CD14-positive monocyte (primary cell): ENCODE measurements around the gene WDR20. TPM values are rescaled to one million over a fixed set of nuclear protein-coding genes. Genes with fewer than 3 reads are reported as not detected.

Source experiments
- DNase-seq, 3 donors: peaks; one replicate each; pipeline ENCODE4 v3.0.0-alpha.2; 2011 to 2022
- H2AFZ ChIP-seq: 2 replicates; pipeline ENCODE4 v1.6.0; 2012; ENCODE audit warnings: mild to moderate bottlenecking, low read depth, low read length, inconsistent platforms; ENCODE audit not compliant: insufficient read depth, poor library complexity, severe bottlenecking
- H3K27ac ChIP-seq, 2 donors: 1 replicate in 1 of 2; 2 replicates in 1 of 2; pipeline ENCODE4 v1.5.1; 2012 to 2013; ENCODE audit warnings: low read length in 2 of 2, control low read depth in 1 of 2, inconsistent platforms in 1 of 2, low read depth in 1 of 2, mild to moderate bottlenecking in 1 of 2
- H3K27me3 ChIP-seq, 2 donors: one replicate each; pipeline versions ENCODE4 v1.6.0 to v1.6.1; 2011 to 2013; ENCODE audit warnings: low read length in 2 of 2; ENCODE audit not compliant: control insufficient read depth in 2 of 2, insufficient read depth in 2 of 2
- H3K36me3 ChIP-seq, 2 donors: replicated peaks in 1 of 2; 1 replicate in 1 of 2; 2 replicates in 1 of 2; pipeline versions ENCODE4 v1.5.1 to v1.6.1; 2012 to 2013; ENCODE audit warnings: low read length in 2 of 2, control low read depth in 1 of 2, inconsistent platforms in 1 of 2, mild to moderate bottlenecking in 1 of 2; ENCODE audit not compliant: insufficient read depth in 2 of 2, control insufficient read depth in 1 of 2
- H3K4me1 ChIP-seq, 2 donors: 1 replicate in 1 of 2; 2 replicates in 1 of 2; pipeline versions ENCODE4 v1.5.1 to v1.6.1; 2012 to 2013; ENCODE audit warnings: low read length in 2 of 2, control low read depth in 1 of 2, inconsistent platforms in 1 of 2, mild to moderate bottlenecking in 1 of 2, moderate library complexity in 1 of 2; ENCODE audit not compliant: insufficient read depth in 2 of 2, control insufficient read depth in 1 of 2
- H3K4me2 ChIP-seq: replicated peaks from 2 replicates; pipeline ENCODE3; 2012; ENCODE audit warnings: low read length, moderate library complexity, mild to moderate bottlenecking; ENCODE audit not compliant: poor library complexity, severe bottlenecking; ENCODE audit errors: extremely low read depth
- H3K4me3 ChIP-seq, 3 experiments: fragments of 200-600 bp in 1 of 3; sonication (generic) in 1 of 3; replicated peaks in 1 of 3; 1 replicate in 2 of 3; 2 replicates in 1 of 3; pipeline ENCODE4 v1.5.1; 2011 to 2013; ENCODE audit warnings: low read length in 3 of 3, mild to moderate bottlenecking in 3 of 3, control low read depth in 2 of 3, low read depth in 2 of 3, inconsistent platforms in 1 of 3, moderate library complexity in 1 of 3
- H3K79me2 ChIP-seq: 2 replicates; pipeline ENCODE4 v1.6.0; 2012; ENCODE audit warnings: mild to moderate bottlenecking, control low read depth, inconsistent platforms, low read length, moderate library complexity; ENCODE audit not compliant: insufficient read depth
- H3K9ac ChIP-seq: 2 replicates; pipeline ENCODE4 v1.6.0; 2017; ENCODE audit warnings: low read length, mild to moderate bottlenecking; ENCODE audit not compliant: insufficient read depth, poor library complexity, severe bottlenecking
- H3K9me3 ChIP-seq, 2 donors: replicated peaks in 1 of 2; 1 replicate in 1 of 2; 2 replicates in 1 of 2; pipeline versions ENCODE4 v1.5.1 to v1.6.1; 2012 to 2013; ENCODE audit warnings: low read length in 2 of 2, control low read depth in 1 of 2; ENCODE audit not compliant: control insufficient read depth in 1 of 2, insufficient read depth in 1 of 2
- H4K20me1 ChIP-seq: 2 replicates; pipeline ENCODE4 v1.6.0; 2012; ENCODE audit warnings: mild to moderate bottlenecking, low read length, control low read depth, moderate library complexity; ENCODE audit not compliant: insufficient read depth
- H3K27ac Mint-ChIP-seq, 7 donors: one replicate each; pipeline ENCODE4 v1.8.0; 2020; ENCODE audit warnings: mild to moderate bottlenecking in 7 of 7, mixed read lengths in 7 of 7, moderate library complexity in 6 of 7, inconsistent platforms in 2 of 7
- H3K27me3 Mint-ChIP-seq, 3 donors: one replicate each; pipeline ENCODE4 v1.8.0; 2021 to 2022; ENCODE audit warnings: low read depth in 3 of 3, mild to moderate bottlenecking in 3 of 3, mixed read lengths in 3 of 3, moderate library complexity in 3 of 3, inconsistent platforms in 1 of 3
- H3K36me3 Mint-ChIP-seq, 2 donors: one replicate each; pipeline ENCODE4 v1.8.0; 2020; ENCODE audit warnings: mixed read lengths in 2 of 2, inconsistent platforms in 1 of 2, mild to moderate bottlenecking in 1 of 2
- H3K4me1 Mint-ChIP-seq: one replicate; pipeline ENCODE4 v1.8.0; 2020; ENCODE audit warnings: mild to moderate bottlenecking, mixed read lengths
- H3K4me3 Mint-ChIP-seq, 2 donors: one replicate each; pipeline ENCODE4 v1.8.0; 2020; ENCODE audit warnings: mild to moderate bottlenecking in 2 of 2, mixed read lengths in 2 of 2, moderate library complexity in 1 of 2
- H3K9me3 Mint-ChIP-seq, 7 donors: one replicate each; pipeline ENCODE4 v1.8.0; 2020 to 2022; ENCODE audit warnings: mixed read lengths in 7 of 7, mild to moderate bottlenecking in 6 of 7, moderate library complexity in 6 of 7, inconsistent platforms in 2 of 7
- CTCF ChIP-seq: fragments of 200-600 bp; IDR thresholded peaks from one replicate; pipeline ENCODE4 v1.8.0; 2022; ENCODE audit warnings: antibody characterized with exemption, mild to moderate bottlenecking
- WGBS: methylation state at CpG from one replicate; pipeline ENCODE4 v1.1.5; 2013; ENCODE audit warnings: missing lambda C conversion rate; ENCODE audit not compliant: insufficient coverage; 5-methylcytosine and 5-hydroxymethylcytosine counted together
- intact Hi-C, 2 donors: fragments of 100-400 bp; cut with micrococcal nuclease; formaldehyde crosslinking; loops; one replicate each; pipeline versions ENCODE4 v1.15.0 to v1.15.1; 2023
- polyA plus RNA-seq, 3 donors: library from polyadenylated mRNA; depleted of rRNA in 1 of 3; unstranded in 2 of 3; stranded (reverse) in 1 of 3; fragments of 300-500 nt in 2 of 3; fragments of >200 nt in 1 of 3; fragmentation: Illumina TruSeq in 2 of 3; gene quantifications; 1 replicate in 2 of 3; 2 replicates in 1 of 3; pipeline ENCODE4 v1.2.3, GENCODE V29; 2012 to 2021

WDR20 gene
- polyA plus RNA-seq, 3 donors, result 7.4 to 13.3 (median 9.0) TPM

GRCh38 chr14:102181187-102181586 is 41.5 kb downstream of the WDR20 start:
- H3K4me3 ChIP-seq, result no peak overlapping the region
- Mint-ChIP-seq H3K9me3 (no peaks in the 10 kb centered on the region), H3K4me1 (peaks cover 3% of the 10 kb centered on the region), H3K36me3 (peaks cover 15 to 21% of the 10 kb centered on the region in 2 donors), H3K4me3 (no peak overlapping the region), H3K27ac (peak overlapping the region in 1 of 7 donors; percentile 43), H3K27me3 (no peaks in the 10 kb centered on the region)
- DNase-seq, result no peak
- H4K20me1 ChIP-seq, result peaks cover 99% of the 10 kb centered on the region
- no peak overlapping the region for H3K4me2 ChIP-seq
- H3K9me3 ChIP-seq, result no peaks in the 10 kb centered on the region
- H3K36me3 ChIP-seq, result peaks cover 7 to 16% of the 10 kb centered on the region in 2 donors
- no peaks in the 10 kb centered on the region for H3K4me1 ChIP-seq
- intact Hi-C loops, result no loop called here
- H3K79me2 ChIP-seq, result peaks cover 84% of the 10 kb centered on the region
- no peaks in the 10 kb centered on the region for H3K27me3 ChIP-seq
- TF ChIP-seq CTCF, result no peak
- 67% methylated on average over 1 of the region's 1 CpG for WGBS
- H3K27ac ChIP-seq, result no peak overlapping the region
- H3K9ac ChIP-seq, result no peak overlapping the region
- no peak overlapping the region for H2AFZ ChIP-seq

- intact Hi-C loops, result no loop called here
Observed at GRCh38 chr14:102182190-102182589, 42.5 kb downstream of the WDR20 start.

More at GRCh38 chr14:102182190-102182589, 42.5 kb downstream of the WDR20 start:
- H3K4me3 Mint-ChIP-seq, result no peak overlapping the region
- Histone ChIP-seq H2AFZ (no peak overlapping the region), H3K36me3 (peaks cover 7 to 16% of the 10 kb centered on the region in 2 donors), H3K79me2 (peaks cover 86% of the 10 kb centered on the region), H3K9ac (no peak overlapping the region), H3K4me2 (no peak overlapping the region), H3K4me1 (no peaks in the 10 kb centered on the region), H3K27ac (no peak overlapping the region), H3K27me3 (no peaks in the 10 kb centered on the region), H4K20me1 (peaks cover 99% of the 10 kb centered on the region), H3K9me3 (no peaks in the 10 kb centered on the region), H3K4me3 (no peak overlapping the region)
- peaks cover 4% of the 10 kb centered on the region for H3K4me1 Mint-ChIP-seq
- DNase-seq, result peak in 1 of 3 donors; percentile 23
- no peak overlapping the region for H3K27ac Mint-ChIP-seq
- no peak for TF ChIP-seq CTCF
- H3K36me3 Mint-ChIP-seq, result peaks cover 18 to 19% of the 10 kb centered on the region in 2 donors
- no peaks in the 10 kb centered on the region for H3K9me3 Mint-ChIP-seq
- no peaks in the 10 kb centered on the region for H3K27me3 Mint-ChIP-seq
